ENCODE data around the gene ATP6V1D.
"Not testable (repeated sequence)": the region's sequence is repeated elsewhere in the genome, so short reads cannot be mapped to it uniquely, and the experiment has no call there.

The ATP6V1D gene

DNA sequence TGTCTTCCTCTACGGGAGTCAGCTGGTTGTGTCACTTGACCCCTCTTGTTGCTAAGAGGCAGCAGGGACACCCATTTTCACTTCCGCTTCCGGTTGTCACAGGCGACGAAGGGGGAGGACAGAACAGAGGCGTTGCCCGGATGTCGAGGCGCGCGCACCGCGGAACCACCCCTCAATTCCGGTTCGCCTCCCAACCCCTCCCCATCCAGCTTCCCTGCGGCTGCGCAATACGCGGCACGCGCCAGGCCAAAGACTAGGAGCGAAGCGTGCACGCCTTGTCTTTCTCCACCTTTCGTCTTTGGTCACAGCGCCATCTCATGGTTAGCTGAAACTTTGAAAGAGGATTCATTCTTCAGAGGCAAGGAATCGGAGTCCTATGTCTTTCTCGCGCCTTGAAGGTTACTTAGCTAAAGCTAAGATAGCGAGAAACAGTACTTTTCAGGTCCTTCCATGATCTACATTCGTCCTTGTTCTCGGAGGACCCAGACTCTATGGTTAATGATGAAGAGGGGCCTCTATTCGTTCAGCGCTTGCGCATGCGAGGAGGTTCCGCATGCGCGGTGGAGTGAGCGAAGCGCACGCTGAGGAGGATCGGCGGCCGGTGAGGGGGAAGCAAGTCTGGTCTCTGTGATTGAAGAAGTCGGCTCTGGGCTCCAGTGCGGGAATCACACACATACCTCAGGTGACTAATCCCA lies at the start of gene ATP6V1D, which contains the start of gene EIF2S1:
ATP6V1D (minus strand) TSS at position 30 of the 695 bp plus-strand sequence. CDS start 106 bp downstream, outside the sequence.
EIF2S1 (plus strand) TSS at position 554 of the 695 bp plus-strand sequence. CDS start 4,440 bp downstream, outside the sequence.
- Histone ChIP-seq H3K4me2 (ENCODE audit: low read length) (peak within 1 kb of the TSS; percentile 89), H3K9me2 (replicated peaks; ENCODE audit: control insufficient read depth, low read length) (no peaks in the 10 kb centered on the region), H3K4me1 (ENCODE audit: control insufficient read depth, low read length) (peaks cover 46% of the 10 kb centered on the region), H3F3A (ENCODE audit: control insufficient read depth, insufficient read depth) (peaks cover 3% of the 10 kb centered on the region; the same call in 1 of the 2 replicates), H3K36me3 (ENCODE audit: control insufficient read depth, low read length) (peaks cover 44% of the 10 kb centered on the region), H3K27me3 (ENCODE audit: control insufficient read depth, low read length) (no peaks in the 10 kb centered on the region), H3K27ac (ENCODE audit: low read depth, low read length) (peak within 1 kb of the TSS; percentile 77), H3K9me3 (ENCODE audit: control insufficient read depth, insufficient read depth, low read length) (no peaks in the 10 kb centered on the region), H4K20me1 (ENCODE audit: control insufficient read depth, insufficient read depth, low read depth, low read length) (peaks cover 14% of the 10 kb centered on the region; the same call in 1 of the 2 replicates), H3K79me2 (ENCODE audit: control insufficient read depth, low read length) (peaks cover 80% of the 10 kb centered on the region), H3K4me3 (ENCODE audit: low read length) (peak within 1 kb of the TSS; percentile 85)
- no peak for TF ChIP-seq EZH2phosphoT487 (IDR thresholded peaks at IDR 0.05; ENCODE audit: borderline replicate concordance, low read length)
- TF ChIP-seq, protein P1, sequence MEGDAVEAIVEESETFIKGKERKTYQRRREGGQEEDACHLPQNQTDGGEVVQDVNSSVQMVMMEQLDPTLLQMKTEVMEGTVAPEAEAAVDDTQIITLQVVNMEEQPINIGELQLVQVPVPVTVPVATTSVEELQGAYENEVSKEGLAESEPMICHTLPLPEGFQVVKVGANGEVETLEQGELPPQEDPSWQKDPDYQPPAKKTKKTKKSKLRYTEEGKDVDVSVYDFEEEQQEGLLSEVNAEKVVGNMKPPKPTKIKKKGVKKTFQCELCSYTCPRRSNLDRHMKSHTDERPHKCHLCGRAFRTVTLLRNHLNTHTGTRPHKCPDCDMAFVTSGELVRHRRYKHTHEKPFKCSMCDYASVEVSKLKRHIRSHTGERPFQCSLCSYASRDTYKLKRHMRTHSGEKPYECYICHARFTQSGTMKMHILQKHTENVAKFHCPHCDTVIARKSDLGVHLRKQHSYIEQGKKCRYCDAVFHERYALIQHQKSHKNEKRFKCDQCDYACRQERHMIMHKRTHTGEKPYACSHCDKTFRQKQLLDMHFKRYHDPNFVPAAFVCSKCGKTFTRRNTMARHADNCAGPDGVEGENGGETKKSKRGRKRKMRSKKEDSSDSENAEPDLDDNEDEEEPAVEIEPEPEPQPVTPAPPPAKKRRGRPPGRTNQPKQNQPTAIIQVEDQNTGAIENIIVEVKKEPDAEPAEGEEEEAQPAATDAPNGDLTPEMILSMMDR (IDR thresholded peaks at IDR 0.05; ENCODE audit: low read depth, low read length, poor library complexity, severe bottlenecking): peak; percentile 100

DNA sequence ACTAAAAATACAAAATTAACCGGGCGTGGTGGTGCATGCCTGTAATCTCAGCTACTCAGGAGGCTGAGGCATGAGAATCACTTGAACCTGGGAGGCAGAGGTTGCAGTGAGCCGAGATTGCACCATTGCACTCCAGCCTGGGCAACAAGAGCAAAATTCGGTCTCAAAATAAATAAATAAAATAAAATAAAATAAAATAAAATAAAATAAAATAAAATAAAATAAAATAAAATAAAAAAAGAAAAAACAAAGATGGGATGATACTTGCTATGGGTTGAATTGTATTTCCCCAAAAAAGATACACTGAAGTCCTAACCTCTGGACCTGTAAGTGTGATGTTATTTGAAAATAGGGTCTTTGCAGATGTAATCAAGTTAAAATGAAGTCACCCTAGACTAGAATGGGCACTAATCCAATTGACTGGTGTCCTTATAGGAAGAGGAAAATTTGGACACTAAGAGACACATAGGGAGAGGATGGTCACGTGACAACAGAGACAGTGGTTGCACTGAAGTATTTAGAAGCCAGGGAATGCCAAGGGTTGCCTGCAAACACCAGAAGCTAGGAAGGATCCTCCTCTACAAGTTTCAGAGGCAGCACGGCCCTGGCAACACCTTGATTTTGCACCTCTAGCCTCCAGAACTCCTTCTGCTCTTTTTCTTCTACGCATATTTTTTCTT lies 48.7 kb upstream of the ATP6V1D start:
- not testable (repeated sequence) for H3K4me3 ChIP-seq (ENCODE audit: low read length); H3K79me2 ChIP-seq (ENCODE audit: control insufficient read depth, low read length); H3K4me2 ChIP-seq (ENCODE audit: low read length); H4K20me1 ChIP-seq (ENCODE audit: control insufficient read depth, insufficient read depth, low read depth, low read length); H3K4me1 ChIP-seq (ENCODE audit: control insufficient read depth, low read length); H3K27ac ChIP-seq (ENCODE audit: low read depth, low read length); H3F3A ChIP-seq (ENCODE audit: control insufficient read depth, insufficient read depth); H3K9me3 ChIP-seq (ENCODE audit: control insufficient read depth, insufficient read depth, low read length); H3K9me2 ChIP-seq (replicated peaks; ENCODE audit: control insufficient read depth, low read length); H3K27me3 ChIP-seq (ENCODE audit: control insufficient read depth, low read length); H3K36me3 ChIP-seq (ENCODE audit: control insufficient read depth, low read length)

DNA sequence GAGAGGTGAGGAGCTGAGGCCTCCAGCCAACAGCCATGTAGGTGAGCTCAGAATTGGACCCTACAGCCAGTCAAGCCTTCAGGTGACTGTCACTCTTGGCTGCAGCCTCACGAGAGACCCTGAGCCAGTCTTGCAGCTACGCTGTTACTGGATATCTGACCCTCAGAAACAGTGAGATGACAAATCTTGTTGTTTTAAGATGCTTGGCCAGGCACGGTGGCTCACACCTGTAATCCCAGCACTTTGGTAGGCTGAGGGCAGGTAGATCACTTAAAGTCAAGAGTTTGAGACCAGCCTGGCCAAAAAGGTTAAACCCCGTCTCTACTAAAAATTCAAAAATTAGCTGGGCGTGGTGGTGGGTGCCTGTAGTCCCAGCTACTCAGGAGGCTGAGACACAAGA lies 46.2 kb upstream of the ATP6V1D start:
- H3K27ac ChIP-seq (ENCODE audit: low read depth, low read length): no peak overlapping the region
- no peaks in the 10 kb centered on the region for H3K9me3 ChIP-seq (ENCODE audit: control insufficient read depth, insufficient read depth, low read length)
- no peaks in the 10 kb centered on the region for H3F3A ChIP-seq (ENCODE audit: control insufficient read depth, insufficient read depth)

More for the DNA sequence above, 46.2 kb upstream of the ATP6V1D start:
- no peak overlapping the region for H3K4me2 ChIP-seq (ENCODE audit: low read length)
- no peaks in the 10 kb centered on the region for H3K9me2 ChIP-seq (replicated peaks; ENCODE audit: control insufficient read depth, low read length)
- H3K79me2 ChIP-seq (ENCODE audit: control insufficient read depth, low read length): no peaks in the 10 kb centered on the region
- no peak for TF ChIP-seq EZH2phosphoT487 (IDR thresholded peaks at IDR 0.05; ENCODE audit: borderline replicate concordance, low read length)
- TF ChIP-seq, protein P1 (IDR thresholded peaks at IDR 0.05; ENCODE audit: low read depth, low read length, poor library complexity, severe bottlenecking): no peak
- no peaks in the 10 kb centered on the region for H3K4me1 ChIP-seq (ENCODE audit: control insufficient read depth, low read length)
- no peak overlapping the region for H3K4me3 ChIP-seq (ENCODE audit: low read length)
- no peaks in the 10 kb centered on the region for H3K36me3 ChIP-seq (ENCODE audit: control insufficient read depth, low read length)
- H3K27me3 ChIP-seq (ENCODE audit: control insufficient read depth, low read length): no peaks in the 10 kb centered on the region; the same call in 1 of the 2 replicates
- H4K20me1 ChIP-seq (ENCODE audit: control insufficient read depth, insufficient read depth, low read depth, low read length): no peaks in the 10 kb centered on the region

All from DOHH2 (cell line).